ENCODE results near the gene PLA2G12A. TPM values are rescaled to one million over a fixed set of nuclear protein-coding genes. Genes with fewer than 3 reads are reported as not detected.

Gene PLA2G12A
- total RNA-seq, 1 experiment from 2014 or later: 20.7 TPM

- H3K9me3 ChIP-seq (ENCODE audit: control insufficient read depth, insufficient read depth, low read depth, low read length): no peaks in the 10 kb centered on the region
- no peak for TF ChIP-seq REST (IDR thresholded peaks at IDR 0.05; ENCODE audit: insufficient read depth in 1 of 2, low read depth in 2 of 2, low read length in 1 of 2)
- TF ChIP-seq POLR2AphosphoS5 (IDR thresholded peaks at IDR 0.05; ENCODE audit: low read depth, low read length): no peak
- no peak for TF ChIP-seq CTCF (IDR thresholded peaks at IDR 0.05)
- TF ChIP-seq TCF7L2 (IDR thresholded peaks at IDR 0.05; ENCODE audit: low read depth, low read length): no peak
- TF ChIP-seq SIN3A (IDR thresholded peaks at IDR 0.05; ENCODE audit: borderline replicate concordance, insufficient read depth, low read depth, low read length): no peak
- no peak overlapping the region for H3K27ac ChIP-seq (ENCODE audit: low read length)
- no peak for ATAC-seq
- no TSS peak for BruUV-seq (replicated peaks)
- in situ Hi-C loops (cut with HindIII; ENCODE audit: low pct_unique_long_range_greater_than_20kb, low sequenced_read_pairs) (no loop called here), intact Hi-C loops (cut with micrococcal nuclease; ENCODE audit: unreplicated experiment) (no loop called here)
- no peaks in the 10 kb centered on the region for H3K36me3 ChIP-seq (ENCODE audit: control insufficient read depth, insufficient read depth, low read length)
- ChIA-PET CTCF (no interaction called here), POLR2A (interaction anchor here (0.8 kb wide), 1 partner anchor 14 kb away, joined by 4 read pairs; no protein-coding TSS in a partner anchor)
- DNase-seq (ENCODE audit: low read depth, low spot score): no peak
- H3K27me3 ChIP-seq (ENCODE audit: control insufficient read depth, insufficient read depth, low read length): peaks cover 2% of the 10 kb centered on the region
- H3K4me3 ChIP-seq (ENCODE audit: low read depth in 2 of 2, low read length in 2 of 2): no peak overlapping the region
- no peaks in the 10 kb centered on the region for H3K4me1 ChIP-seq (ENCODE audit: control insufficient read depth, insufficient read depth, low read length)
These were observed 16.0 kb upstream of the PLA2G12A start for GRCh38 chr4:109745830-109746229.

- CTCF ChIA-PET: no interaction called here
- TF ChIP-seq REST (IDR thresholded peaks at IDR 0.05; ENCODE audit: insufficient read depth in 1 of 2, low read depth in 2 of 2, low read length in 1 of 2): no peak
- TF ChIP-seq CTCF (IDR thresholded peaks at IDR 0.05): no peak
- TF ChIP-seq POLR2AphosphoS5 (IDR thresholded peaks at IDR 0.05; ENCODE audit: low read depth, low read length): no peak
- no peak for TF ChIP-seq TCF7L2 (IDR thresholded peaks at IDR 0.05; ENCODE audit: low read depth, low read length)
- no peak for TF ChIP-seq SIN3A (IDR thresholded peaks at IDR 0.05; ENCODE audit: borderline replicate concordance, insufficient read depth, low read depth, low read length)
- DNase-seq (ENCODE audit: low read depth, low spot score) (no peak), ATAC-seq (no peak)
- BruUV-seq (replicated peaks): no TSS peak
- Histone ChIP-seq H3K4me1 (ENCODE audit: control insufficient read depth, insufficient read depth, low read length) (no peaks in the 10 kb centered on the region), H3K27me3 (ENCODE audit: control insufficient read depth, insufficient read depth, low read length) (no peaks in the 10 kb centered on the region; the same call in 1 of the 2 replicates), H3K27ac (ENCODE audit: low read length) (no peak overlapping the region), H3K36me3 (ENCODE audit: control insufficient read depth, insufficient read depth, low read length) (no peaks in the 10 kb centered on the region), H3K4me3 (ENCODE audit: low read depth in 2 of 2, low read length in 2 of 2) (no peak overlapping the region), H3K9me3 (ENCODE audit: control insufficient read depth, insufficient read depth, low read depth, low read length) (no peaks in the 10 kb centered on the region)
- POLR2A ChIA-PET: no interaction called here
- intact Hi-C loops (cut with micrococcal nuclease; ENCODE audit: unreplicated experiment): no loop called here
- in situ Hi-C loops (cut with HindIII; ENCODE audit: low pct_unique_long_range_greater_than_20kb, low sequenced_read_pairs): no loop called here
These were observed 9.7 kb upstream of the PLA2G12A start for GRCh38 chr4:109739547-109739946.
